Stomach (tissue), 9 donors: ENCODE measurements around the gene GTF2I. TPM values are rescaled to one million over a fixed set of nuclear protein-coding genes. Genes with fewer than 3 reads are reported as not detected.
"Not testable (repeated sequence)": the region's sequence is repeated elsewhere in the genome, so short reads cannot be mapped to it uniquely, and the experiment has no call there.

Experiments used
- DNase-seq, 2 donors: peaks; one replicate each; pipeline versions ENCODE4 v3.0.0 to v3.0.0-alpha.2; 2013 to 2019
- H3K27ac ChIP-seq, 5 donors: fragments of 200-600 bp in 4 of 5; sonication (generic) in 4 of 5; one replicate each; pipeline ENCODE4 v1.5.1; 2013 to 2019; ENCODE audit warnings: mild to moderate bottlenecking in 1 of 5, moderate library complexity in 1 of 5
- H3K27me3 ChIP-seq, 3 donors: fragments of 200-600 bp; sonication (generic); one replicate each; pipeline ENCODE4 v1.5.1; 2017 to 2019; ENCODE audit warnings: mixed run types in 1 of 3
- H3K36me3 ChIP-seq, 4 donors: fragments of 200-600 bp; sonication (generic); 1 replicate in 3 of 4; 2 replicates in 1 of 4; pipeline ENCODE4 v1.5.1; 2016 to 2019
- H3K4me1 ChIP-seq, 4 donors: fragments of 200-600 bp; sonication (generic); one replicate each; pipeline ENCODE4 v1.5.1; 2016 to 2019
- H3K4me3 ChIP-seq, 4 donors: fragments of 200-600 bp; sonication (generic) in 3 of 4; one replicate each; pipeline ENCODE4 v1.5.1; 2016 to 2019; ENCODE audit warnings: mild to moderate bottlenecking in 1 of 4
- H3K9me3 ChIP-seq, 4 donors: fragments of 200-600 bp; sonication (generic); one replicate each; pipeline ENCODE4 v1.5.1; 2016 to 2019
- CTCF ChIP-seq, 7 experiments: fragments of 450-650 bp in 4 of 7; fragments of 200-600 bp in 3 of 7; sonication (generic) in 3 of 7; IDR thresholded peaks; one replicate each; pipeline ENCODE4 v1.5.1; 2016 to 2019; ENCODE audit warnings: antibody characterized with exemption in 7 of 7, control low read depth in 2 of 7, mild to moderate bottlenecking in 1 of 7
- EP300 ChIP-seq: sonication (generic); formaldehyde crosslinking; IDR thresholded peaks from one replicate; pipeline ENCODE4 v1.6.1; 2017; ENCODE audit warnings: antibody characterized with exemption
- POLR2A ChIP-seq, 4 donors: fragments of 450-650 bp; IDR thresholded peaks; one replicate each; pipeline ENCODE4 v1.6.1; 2016; ENCODE audit warnings: antibody characterized with exemption in 4 of 4, control low read depth in 2 of 4, mild to moderate bottlenecking in 1 of 4, moderate library complexity in 1 of 4
- POLR2AphosphoS5 ChIP-seq, 3 donors: sonication (generic); formaldehyde crosslinking; IDR thresholded peaks; one replicate each; pipeline ENCODE4 v1.6.1; 2016; ENCODE audit warnings: antibody characterized with exemption in 3 of 3
- WGBS, 5 donors: extraction: QIAGEN DNeasy Blood & Tissue Kit in 3 of 5; methylation state at CpG; one replicate each; pipeline versions ENCODE4 v1.1.5 to v1.1.7; 2013 to 2018; 5-methylcytosine and 5-hydroxymethylcytosine counted together
- intact Hi-C: fragments of 100-400 bp; cut with DNase I; formaldehyde crosslinking; loops from one replicate; pipeline ENCODE4 v1.15.1; 2023; ENCODE audit warnings: low total_unique reads
- polyA plus RNA-seq, 3 donors: library from polyadenylated mRNA; stranded (reverse); fragments of 200-250 nt; gene quantifications; one replicate each; pipeline ENCODE4 v1.2.3, GENCODE V29; 2013
- total RNA-seq, 5 donors: library from RNA; depleted of rRNA; stranded (reverse); fragments of >200 nt; gene quantifications; one replicate each; pipeline versions ENCODE4 v1.1.0 to v1.2.3, GENCODE V29; 2014 to 2016
- donor health status: healthy with polysubstance abuse.
- donor health status: Bipolar disorder and iron deficiency.
- donor health status: healthy.

Gene GTF2I
- total and polyA plus RNA-seq, 8 donors: 15.9 to 340 (median 132) TPM

DNA sequence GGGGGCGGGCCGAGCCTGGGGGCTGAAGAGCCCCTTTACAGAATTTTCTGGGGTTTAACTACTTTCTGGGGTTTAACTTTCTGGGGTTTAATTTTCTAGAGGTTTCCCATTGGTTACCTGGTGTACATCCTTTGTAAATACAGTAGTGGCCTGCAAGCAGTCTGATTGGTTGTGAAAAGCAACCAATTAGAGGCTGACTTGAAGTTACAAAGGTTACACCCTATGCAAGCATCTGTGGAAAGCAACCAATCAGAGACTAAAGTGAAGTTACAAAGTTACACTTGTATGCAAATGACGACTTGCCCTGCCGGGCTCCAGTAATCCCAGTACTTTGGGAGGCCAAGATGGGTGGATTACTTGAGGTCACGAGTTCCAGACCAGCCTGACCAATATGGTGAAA lies 27.4 kb downstream of the GTF2I start:
- Histone ChIP-seq H3K4me3 (no peak overlapping the region), H3K36me3 (peaks cover 10 to 17% (median 11%) of the 10 kb centered on the region in 4 donors), H3K4me1 (peaks cover 0 to 42% (median 23%) of the 10 kb centered on the region in 4 donors), H3K27me3 (no peaks in the 10 kb centered on the region), H3K27ac (no peak overlapping the region), H3K9me3 (no peaks in the 10 kb centered on the region)
- TF ChIP-seq POLR2AphosphoS5 (IDR thresholded peaks at IDR 0.05): no peak
- no peak for TF ChIP-seq CTCF (IDR thresholded peaks at IDR 0.05)
- no peak for TF ChIP-seq POLR2A (IDR thresholded peaks at IDR 0.05)
- TF ChIP-seq EP300: no peak
- no peak for DNase-seq
- intact Hi-C loops: no loop called here
- WGBS, 5 donors: 88 to 95% (median 93%) methylated on average over 5 of the region's 5 CpGs

DNA sequence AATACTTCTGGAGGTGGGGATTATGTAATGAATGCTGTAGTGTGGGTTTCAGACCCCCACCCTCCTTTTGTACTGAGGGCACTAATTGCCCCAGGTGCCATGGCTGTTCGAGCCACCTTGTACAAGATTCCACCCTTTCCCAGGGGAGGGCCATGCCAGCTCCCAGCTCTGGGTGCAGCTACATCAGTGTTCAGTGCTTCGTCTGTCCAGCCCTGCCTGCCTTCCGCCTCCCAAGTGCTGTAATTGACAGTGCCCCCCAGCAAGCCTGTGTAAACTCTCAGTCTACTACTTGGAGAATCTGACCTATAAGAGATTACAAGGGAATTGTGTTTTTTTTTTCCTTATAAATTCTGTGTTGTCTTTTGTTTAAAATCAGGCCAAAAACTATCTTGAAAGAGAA lies 33.0 kb downstream of the GTF2I start:
- H3K4me1 ChIP-seq: peaks cover 0 to 38% (median 19%) of the 10 kb centered on the region in 4 donors

DNA sequence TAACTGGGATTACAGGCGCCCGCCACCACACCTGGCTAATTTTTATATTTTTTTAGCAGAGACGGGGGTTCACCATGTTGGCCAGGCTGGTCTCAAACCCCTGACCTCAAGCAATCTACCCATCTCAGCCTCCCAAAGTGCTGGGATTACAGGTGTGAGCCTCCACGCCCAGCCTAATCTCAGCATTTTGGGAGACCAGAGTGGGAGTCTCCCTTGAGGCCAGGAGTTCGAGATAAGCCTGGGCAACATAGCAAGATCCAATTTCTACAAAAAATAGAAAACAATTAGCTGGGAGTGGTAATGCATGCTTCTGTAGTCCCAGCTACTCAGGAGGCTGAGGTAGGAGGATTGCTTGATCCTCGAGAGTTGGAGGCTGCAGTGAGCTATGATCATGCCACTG lies 46.9 kb downstream of the GTF2I start:
- intact Hi-C loops, H3K9me3 ChIP-seq, H3K4me3 ChIP-seq, H3K27ac ChIP-seq, DNase-seq, H3K27me3 ChIP-seq, H3K4me1 ChIP-seq: not testable (repeated sequence)
- H3K36me3 ChIP-seq: peaks cover 79 to 100% (median 99%) of the 10 kb centered on the region in 4 donors
- 96 to 99% (median 98%) methylated on average over 6 of the region's 6 CpGs for WGBS, 5 donors

More for the DNA sequence above, 33.0 kb downstream of the GTF2I start:
- no peak for DNase-seq
- H3K4me3 ChIP-seq: no peak overlapping the region
- no peaks in the 10 kb centered on the region for H3K9me3 ChIP-seq
- H3K27ac ChIP-seq: no peak overlapping the region
- H3K27me3 ChIP-seq: no peaks in the 10 kb centered on the region
- H3K36me3 ChIP-seq: peaks cover 39 to 67% (median 66%) of the 10 kb centered on the region in 4 donors
- TF ChIP-seq EP300 (no peak), CTCF (IDR thresholded peaks at IDR 0.05) (no peak), POLR2AphosphoS5 (IDR thresholded peaks at IDR 0.05) (no peak), POLR2A (IDR thresholded peaks at IDR 0.05) (no peak)
- WGBS, 5 donors: 69 to 92% (median 82%) methylated on average over 3 of the region's 3 CpGs
- intact Hi-C loops: no loop called here

GRCh38 chr7:74707238-74707637 lies 49.7 kb downstream of the GTF2I start:
- no peak overlapping the region for H3K27ac ChIP-seq
- H3K27me3 ChIP-seq: no peaks in the 10 kb centered on the region
- peaks cover 75 to 100% (median 99%) of the 10 kb centered on the region in 4 donors for H3K36me3 ChIP-seq
- WGBS, 5 donors: 87 to 93% (median 88%) methylated on average over 12 of the region's 12 CpGs
- TF ChIP-seq POLR2AphosphoS5 (IDR thresholded peaks at IDR 0.05) (no peak), CTCF (IDR thresholded peaks at IDR 0.05) (no peak), EP300 (no peak), POLR2A (IDR thresholded peaks at IDR 0.05) (no peak)
- H3K4me1 ChIP-seq: peaks cover 0 to 10% (median 6%) of the 10 kb centered on the region in 4 donors
- no peak for DNase-seq
- intact Hi-C loops: no loop called here
- H3K4me3 ChIP-seq: no peak overlapping the region
- no peaks in the 10 kb centered on the region for H3K9me3 ChIP-seq

- H3K4me3 ChIP-seq: no peak overlapping the region
- TF ChIP-seq CTCF (IDR thresholded peaks at IDR 0.05) (no peak), EP300 (no peak), POLR2A (IDR thresholded peaks at IDR 0.05) (no peak), POLR2AphosphoS5 (IDR thresholded peaks at IDR 0.05) (no peak)
- DNase-seq: no peak
- H3K4me1 ChIP-seq: peaks cover 0 to 10% (median 6%) of the 10 kb centered on the region in 4 donors
- no peaks in the 10 kb centered on the region for H3K27me3 ChIP-seq
- H3K27ac ChIP-seq: peak overlapping the region in 1 of 5 donors; percentile 28
- WGBS, 5 donors: 77 to 84% (median 78%) methylated on average over 7 of the region's 7 CpGs
- H3K9me3 ChIP-seq: peaks cover 0 to 5% (median 2%) of the 10 kb centered on the region in 4 donors
- intact Hi-C loops: no loop called here
- H3K36me3 ChIP-seq: peaks cover 63 to 100% (median 99%) of the 10 kb centered on the region in 4 donors
Measured at GRCh38 chr7:74708569-74709275, 51.2 kb downstream of the GTF2I start.
